ENCODE results near the gene DLG2. TPM values are rescaled to one million over a fixed set of nuclear protein-coding genes. Genes with fewer than 3 reads are reported as not detected.

Gene DLG2
- total RNA-seq, 1 donor from 2014 or later = 2.4 TPM

DNA sequence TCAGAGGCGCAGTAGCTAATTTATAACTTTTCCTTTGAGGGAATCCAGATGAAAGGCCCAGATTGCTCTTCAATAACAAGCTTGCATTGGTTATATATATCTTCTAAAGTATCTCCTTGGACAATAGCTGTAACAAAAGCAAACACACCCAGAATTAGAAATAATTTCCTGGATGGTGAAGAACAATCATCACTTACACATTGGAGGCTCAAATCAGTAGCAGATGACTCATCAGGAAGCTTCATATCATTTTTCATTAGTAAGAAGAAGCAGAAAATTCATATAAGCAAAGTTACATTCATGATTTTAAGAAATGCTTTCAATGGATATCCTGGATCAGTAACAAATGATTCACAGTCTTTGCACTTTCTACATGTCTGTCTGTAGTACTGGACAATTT is 2167.3 kb downstream of the DLG2 start:
- Mint-ChIP-seq H3K27ac (no peak overlapping the region), H3K27me3 (peaks cover 10% of the 10 kb centered on the region), H3K4me1 (ENCODE audit: low read depth) (no peaks in the 10 kb centered on the region), H3K4me3 (ENCODE audit: low read depth) (no peak overlapping the region), H3K36me3 (ENCODE audit: insufficient read depth) (no peaks in the 10 kb centered on the region), H3K9me3 (ENCODE audit: low read depth) (no peaks in the 10 kb centered on the region)
- DNase-seq (ENCODE audit: low spot score, unreplicated experiment) = no peak
- TF ChIP-seq, protein P1, sequence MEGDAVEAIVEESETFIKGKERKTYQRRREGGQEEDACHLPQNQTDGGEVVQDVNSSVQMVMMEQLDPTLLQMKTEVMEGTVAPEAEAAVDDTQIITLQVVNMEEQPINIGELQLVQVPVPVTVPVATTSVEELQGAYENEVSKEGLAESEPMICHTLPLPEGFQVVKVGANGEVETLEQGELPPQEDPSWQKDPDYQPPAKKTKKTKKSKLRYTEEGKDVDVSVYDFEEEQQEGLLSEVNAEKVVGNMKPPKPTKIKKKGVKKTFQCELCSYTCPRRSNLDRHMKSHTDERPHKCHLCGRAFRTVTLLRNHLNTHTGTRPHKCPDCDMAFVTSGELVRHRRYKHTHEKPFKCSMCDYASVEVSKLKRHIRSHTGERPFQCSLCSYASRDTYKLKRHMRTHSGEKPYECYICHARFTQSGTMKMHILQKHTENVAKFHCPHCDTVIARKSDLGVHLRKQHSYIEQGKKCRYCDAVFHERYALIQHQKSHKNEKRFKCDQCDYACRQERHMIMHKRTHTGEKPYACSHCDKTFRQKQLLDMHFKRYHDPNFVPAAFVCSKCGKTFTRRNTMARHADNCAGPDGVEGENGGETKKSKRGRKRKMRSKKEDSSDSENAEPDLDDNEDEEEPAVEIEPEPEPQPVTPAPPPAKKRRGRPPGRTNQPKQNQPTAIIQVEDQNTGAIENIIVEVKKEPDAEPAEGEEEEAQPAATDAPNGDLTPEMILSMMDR (IDR thresholded peaks at IDR 0.05; ENCODE audit: unreplicated experiment) = no peak

DNA sequence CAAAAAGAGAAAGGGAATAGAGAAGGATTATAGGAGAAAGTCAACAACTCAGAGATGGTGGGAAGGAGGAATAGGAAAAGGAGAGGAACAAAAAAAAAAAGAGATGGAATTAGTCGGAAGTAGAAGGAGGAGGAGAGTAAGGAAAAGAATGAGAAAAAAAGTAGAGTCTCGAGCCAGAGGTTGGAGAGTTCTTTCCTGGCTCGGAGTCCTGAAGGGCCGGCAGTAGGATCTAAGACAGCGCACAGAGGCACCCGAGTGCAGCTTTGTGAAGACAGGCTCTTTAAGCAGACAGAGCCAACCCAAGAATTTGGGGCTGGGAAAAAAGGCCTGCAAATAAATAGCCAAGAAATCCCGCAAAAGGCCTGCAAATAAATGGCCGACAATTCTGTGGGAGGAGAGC is 2170.6 kb downstream of the DLG2 start:
- TF ChIP-seq, protein P1 (IDR thresholded peaks at IDR 0.05; ENCODE audit: unreplicated experiment) = no peak
- no peaks in the 10 kb centered on the region for H3K36me3 Mint-ChIP-seq (ENCODE audit: insufficient read depth)
- no peak overlapping the region for H3K4me3 Mint-ChIP-seq (ENCODE audit: low read depth)
- no peaks in the 10 kb centered on the region for H3K9me3 Mint-ChIP-seq (ENCODE audit: low read depth)
- H3K27ac Mint-ChIP-seq = no peak overlapping the region
- H3K4me1 Mint-ChIP-seq (ENCODE audit: low read depth) = no peaks in the 10 kb centered on the region
- H3K27me3 Mint-ChIP-seq = peaks cover 12% of the 10 kb centered on the region
- no peak for DNase-seq (ENCODE audit: low spot score, unreplicated experiment)

DNA sequence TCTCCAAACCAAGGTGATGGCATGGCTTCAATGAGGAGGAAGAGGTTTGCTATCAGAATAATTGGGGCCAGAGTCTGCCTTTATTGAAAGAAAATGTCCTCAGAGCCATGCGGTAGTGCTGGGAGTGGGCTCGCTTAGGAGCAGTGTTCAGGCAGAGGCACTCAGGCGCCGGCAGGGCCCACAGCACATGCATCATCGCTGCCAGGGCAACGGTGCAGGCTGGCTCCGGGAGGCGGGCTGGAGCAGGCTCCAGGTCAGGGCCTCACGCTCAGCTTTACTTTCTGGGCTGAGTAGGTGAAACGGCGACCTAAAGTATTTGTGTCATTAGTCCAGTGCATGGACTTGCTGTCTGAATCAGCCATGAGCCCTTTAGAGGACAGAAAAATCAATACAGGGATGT is 2171.1 kb downstream of the DLG2 start:
- TF ChIP-seq, protein P1 (IDR thresholded peaks at IDR 0.05; ENCODE audit: unreplicated experiment) = no peak
- H3K9me3 Mint-ChIP-seq (ENCODE audit: low read depth) = no peaks in the 10 kb centered on the region
- peaks cover 14% of the 10 kb centered on the region for H3K27me3 Mint-ChIP-seq
- no peak overlapping the region for H3K4me3 Mint-ChIP-seq (ENCODE audit: low read depth)
- no peaks in the 10 kb centered on the region for H3K36me3 Mint-ChIP-seq (ENCODE audit: insufficient read depth)
- H3K27ac Mint-ChIP-seq = no peak overlapping the region
- no peaks in the 10 kb centered on the region for H3K4me1 Mint-ChIP-seq (ENCODE audit: low read depth)
- DNase-seq (ENCODE audit: low spot score, unreplicated experiment) = peak; percentile 17

DNA sequence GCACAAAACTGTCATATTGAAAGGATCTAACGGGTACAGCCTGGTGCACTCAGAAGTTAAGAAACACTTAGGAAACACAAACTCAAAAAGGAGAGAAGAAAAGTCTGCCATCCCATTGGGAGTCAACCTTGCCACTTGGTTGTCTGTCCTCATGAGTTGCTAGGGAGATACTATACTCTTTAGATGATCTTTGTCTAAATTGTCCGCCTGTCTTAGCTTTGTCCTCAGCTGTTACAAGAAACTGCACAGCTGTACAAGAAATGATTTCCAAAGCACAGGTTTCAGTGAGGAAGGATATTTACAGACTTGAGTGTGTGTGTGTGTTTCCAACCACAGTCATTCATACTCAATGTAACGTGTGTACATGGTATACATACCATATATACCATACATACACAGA is 2171.8 kb downstream of the DLG2 start:
- Mint-ChIP-seq H3K27me3 (peaks cover 21% of the 10 kb centered on the region), H3K4me1 (ENCODE audit: low read depth) (no peaks in the 10 kb centered on the region), H3K27ac (no peak overlapping the region), H3K36me3 (ENCODE audit: insufficient read depth) (no peaks in the 10 kb centered on the region), H3K4me3 (ENCODE audit: low read depth) (no peak overlapping the region), H3K9me3 (ENCODE audit: low read depth) (no peaks in the 10 kb centered on the region)
- no peak for DNase-seq (ENCODE audit: low spot score, unreplicated experiment)
- TF ChIP-seq, protein P1 (IDR thresholded peaks at IDR 0.05; ENCODE audit: unreplicated experiment) = no peak

DNA sequence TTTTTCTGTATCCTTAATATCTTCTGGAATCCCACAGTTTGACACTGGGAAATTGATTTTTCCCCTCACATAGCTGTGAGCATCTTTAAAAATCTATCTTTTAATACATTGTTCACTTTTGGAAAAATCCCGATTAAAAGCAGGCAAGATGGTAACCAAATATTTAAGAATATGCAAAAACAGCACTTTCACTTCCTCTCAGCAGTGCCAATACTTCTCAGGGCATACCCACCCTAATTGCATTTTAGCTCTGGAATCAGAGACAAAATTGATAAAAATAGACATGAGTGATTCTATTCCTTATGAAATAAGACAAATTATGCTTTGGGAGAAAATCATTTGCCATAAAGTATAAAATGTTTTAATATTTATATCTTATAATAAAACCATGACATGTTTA is 2172.5 kb downstream of the DLG2 start:
- no peak for DNase-seq (ENCODE audit: low spot score, unreplicated experiment)
- H3K4me1 Mint-ChIP-seq (ENCODE audit: low read depth) = no peaks in the 10 kb centered on the region
- no peaks in the 10 kb centered on the region for H3K9me3 Mint-ChIP-seq (ENCODE audit: low read depth)
- H3K36me3 Mint-ChIP-seq (ENCODE audit: insufficient read depth) = no peaks in the 10 kb centered on the region
- H3K4me3 Mint-ChIP-seq (ENCODE audit: low read depth) = no peak overlapping the region
- H3K27me3 Mint-ChIP-seq = peaks cover 24% of the 10 kb centered on the region
- TF ChIP-seq, protein P1 (IDR thresholded peaks at IDR 0.05; ENCODE audit: unreplicated experiment) = no peak
- H3K27ac Mint-ChIP-seq = no peak overlapping the region
